ENCODE data around the gene FUZ.

The FUZ gene

GRCh38 chr19:49850487-49851342 lies 37.6 kb upstream of the FUZ start, which contains the start of gene PTOV1:
Gene PTOV1, plus strand, starts transcription at chr19:49851159.
- DNase-seq (ENCODE audit: low read depth in 2 of 2) = peak; percentile 69 to 76

GRCh38 chr19:49850221-49850486 lies 37.1 kb upstream of the FUZ start:
- no peak for DNase-seq (ENCODE audit: low read depth in 2 of 2)

- no peak for DNase-seq (ENCODE audit: low read depth in 2 of 2)
These were observed 36.5 kb upstream of the FUZ start for GRCh38 chr19:49849433-49850220.

- DNase-seq (ENCODE audit: low read depth in 2 of 2) = no peak
These were observed 35.8 kb upstream of the FUZ start for GRCh38 chr19:49848938-49849337.

GRCh38 chr19:49847731-49848696 lies 34.9 kb upstream of the FUZ start:
- DNase-seq (ENCODE audit: low read depth in 2 of 2) = no peak

- DNase-seq (ENCODE audit: low read depth in 2 of 2) = no peak
These were observed 33.3 kb upstream of the FUZ start for GRCh38 chr19:49846408-49846807.

GRCh38 chr19:49845414-49845813 lies 32.3 kb upstream of the FUZ start:
- no peak for DNase-seq (ENCODE audit: low read depth in 2 of 2)

- no peak for DNase-seq (ENCODE audit: low read depth in 2 of 2)
These were observed 31.3 kb upstream of the FUZ start for GRCh38 chr19:49844138-49845095.

GRCh38 chr19:49843265-49843664 lies 30.2 kb upstream of the FUZ start:
- DNase-seq (ENCODE audit: low read depth in 2 of 2) = no peak

GRCh38 chr19:49840736-49841249 lies 27.7 kb upstream of the FUZ start:
- no peak for DNase-seq (ENCODE audit: low read depth in 2 of 2)

GRCh38 chr19:49840321-49840720 lies 27.2 kb upstream of the FUZ start:
- DNase-seq (ENCODE audit: low read depth in 2 of 2) = no peak

GRCh38 chr19:49839713-49840112 lies 26.6 kb upstream of the FUZ start:
- no peak for DNase-seq (ENCODE audit: low read depth in 2 of 2)

- DNase-seq (ENCODE audit: low read depth in 2 of 2) = no peak
These were observed 25.9 kb upstream of the FUZ start for GRCh38 chr19:49838885-49839588.

GRCh38 chr19:49837425-49837824 lies 24.3 kb upstream of the FUZ start:
- no peak for DNase-seq (ENCODE audit: low read depth in 2 of 2)

GRCh38 chr19:49837009-49837310 lies 23.9 kb upstream of the FUZ start:
- DNase-seq (ENCODE audit: low read depth in 2 of 2) = no peak

- no peak for DNase-seq (ENCODE audit: low read depth in 2 of 2)
These were observed 23.3 kb upstream of the FUZ start for GRCh38 chr19:49836176-49837008.

GRCh38 chr19:49835562-49835961 lies 22.5 kb upstream of the FUZ start:
- DNase-seq (ENCODE audit: low read depth in 2 of 2) = no peak

GRCh38 chr19:49833599-49833998 lies 20.5 kb upstream of the FUZ start:
- no peak for DNase-seq (ENCODE audit: low read depth in 2 of 2)

GRCh38 chr19:49832556-49832955 lies 19.5 kb upstream of the FUZ start:
- DNase-seq (ENCODE audit: low read depth in 2 of 2) = no peak

Data from activated CD8-positive, alpha-beta memory T cell treated with anti-CD3 and anti-CD28 coated beads for 4 hours (primary cell).